ENCODE results near the gene ALOX5.
"Not testable (repeated sequence)": the region's sequence is repeated elsewhere in the genome, so short reads cannot be mapped to it uniquely, and the experiment has no call there.

GRCh38 chr10:45361983-45362799 is 11.8 kb upstream of the ALOX5 start:
- TF ChIP-seq CHD1 (IDR thresholded peaks at IDR 0.05; ENCODE audit: low read depth, low read length); CTCF (conservative IDR thresholded peaks at IDR 0.05; ENCODE audit: low read depth, low read length): not testable (repeated sequence)

All from IMR-90 (cell line).